Activated CD8-positive, alpha-beta memory T cell treated with anti-CD3 and anti-CD28 coated beads, Interleukin-2, amount 50 U/mL, for 24 hours (primary cell): ENCODE data around the gene ZNF618.

ENCODE experiments used
- DNase-seq: peaks from one replicate; pipeline ENCODE4 v3.0.0-alpha.2; 2020; ENCODE audit errors: extremely low read depth

Gene ZNF618

GRCh38 chr9:114023961-114024360 lies 147.9 kb downstream of the ZNF618 start:
- no peak for DNase-seq

GRCh38 chr9:114025196-114025753 lies 149.2 kb downstream of the ZNF618 start:
- no peak for DNase-seq

- DNase-seq: no peak
Measured at GRCh38 chr9:114025760-114026159, 149.7 kb downstream of the ZNF618 start.

- DNase-seq: no peak
Measured at GRCh38 chr9:114026335-114026734, 150.2 kb downstream of the ZNF618 start.

- no peak for DNase-seq
Measured at GRCh38 chr9:114027159-114027862, 151.2 kb downstream of the ZNF618 start.

- no peak for DNase-seq
Measured at GRCh38 chr9:114027863-114028465, 151.9 kb downstream of the ZNF618 start.

- no peak for DNase-seq
Measured at GRCh38 chr9:114028646-114029045, 152.5 kb downstream of the ZNF618 start.

GRCh38 chr9:114029311-114030170 lies 153.4 kb downstream of the ZNF618 start:
- DNase-seq: no peak

GRCh38 chr9:114030364-114030763 lies 154.3 kb downstream of the ZNF618 start:
- DNase-seq: no peak

- no peak for DNase-seq
Measured at GRCh38 chr9:114031037-114031630, 155.0 kb downstream of the ZNF618 start.

- DNase-seq: no peak
Measured at GRCh38 chr9:114031948-114032840, 156.1 kb downstream of the ZNF618 start.

GRCh38 chr9:114033397-114034103 lies 157.4 kb downstream of the ZNF618 start:
- DNase-seq: no peak

GRCh38 chr9:114034196-114034595 lies 158.1 kb downstream of the ZNF618 start:
- DNase-seq: no peak

- DNase-seq: no peak
Measured at GRCh38 chr9:114034661-114035062, 158.6 kb downstream of the ZNF618 start.

- no peak for DNase-seq
Measured at GRCh38 chr9:114035221-114035844, 159.2 kb downstream of the ZNF618 start.

GRCh38 chr9:114035845-114036801 lies 160.0 kb downstream of the ZNF618 start:
- DNase-seq: no peak

GRCh38 chr9:114037249-114037648 lies 161.1 kb downstream of the ZNF618 start:
- no peak for DNase-seq

GRCh38 chr9:114037961-114038723 lies 162.0 kb downstream of the ZNF618 start:
- DNase-seq: no peak
